ENCODE results near the gene SLCO2A1. TPM values are rescaled to one million over a fixed set of nuclear protein-coding genes. Genes with fewer than 3 reads are reported as not detected.

SLCO2A1 gene
- total and polyA plus RNA-seq, 2 donors: 1.5 to 3.9 TPM

GRCh38 chr3:134031348-134031915 is 1.7 kb upstream of the SLCO2A1 start:
- no peaks in the 10 kb centered on the region for H3K9me3 ChIP-seq (ENCODE audit: control insufficient read depth in 2 of 2, insufficient read depth in 1 of 2, low read length in 1 of 2)
- DNase-seq (ENCODE audit: low read depth in 6 of 9, low spot score in 9 of 9): no peak
- H3K36me3 ChIP-seq (ENCODE audit: control insufficient read depth in 2 of 2, insufficient read depth in 2 of 2, low read length in 1 of 2): no peaks in the 10 kb centered on the region
- H3K4me3 ChIP-seq (ENCODE audit: low read length in 2 of 2): no peak overlapping the region
- peaks cover 21 to 38% of the 10 kb centered on the region in 2 donors for H3K27me3 ChIP-seq (ENCODE audit: control insufficient read depth in 2 of 2, insufficient read depth in 1 of 2, low read length in 1 of 2)
- H3K4me1 ChIP-seq (ENCODE audit: control insufficient read depth in 2 of 2, insufficient read depth in 2 of 2, low read length in 2 of 2): peaks cover 0 to 11% of the 10 kb centered on the region in 2 donors
- whole genome bisulfite sequencing: 97% methylated on average over 4 of the region's 4 CpGs
- no peak overlapping the region for H3K27ac ChIP-seq (ENCODE audit: low read depth in 1 of 2, low read length in 1 of 2)

GRCh38 chr3:134030379-134031347 is 938 bp upstream of the SLCO2A1 start:
- H3K27me3 ChIP-seq (ENCODE audit: control insufficient read depth in 2 of 2, insufficient read depth in 1 of 2, low read length in 1 of 2): peaks cover 21 to 38% of the 10 kb centered on the region in 2 donors
- H3K4me1 ChIP-seq (ENCODE audit: control insufficient read depth in 2 of 2, insufficient read depth in 2 of 2, low read length in 2 of 2): peaks cover 0 to 11% of the 10 kb centered on the region in 2 donors
- no peaks in the 10 kb centered on the region for H3K9me3 ChIP-seq (ENCODE audit: control insufficient read depth in 2 of 2, insufficient read depth in 1 of 2, low read length in 1 of 2)
- 51% methylated on average over 16 of the region's 16 CpGs for WGBS
- H3K4me3 ChIP-seq (ENCODE audit: low read length in 2 of 2): peak overlapping the region in 1 of 2 donors; percentile 51
- peak in 5 of 9 donors; percentile 3 to 45 (median 25) for DNase-seq (ENCODE audit: low read depth in 6 of 9, low spot score in 9 of 9)
- no peaks in the 10 kb centered on the region for H3K36me3 ChIP-seq (ENCODE audit: control insufficient read depth in 2 of 2, insufficient read depth in 2 of 2, low read length in 1 of 2)
- peak overlapping the region in 1 of 2 donors; percentile 18 for H3K27ac ChIP-seq (ENCODE audit: low read depth in 1 of 2, low read length in 1 of 2)

GRCh38 chr3:134029256-134029733 is 430 bp downstream of the SLCO2A1 start:
- Histone ChIP-seq H3K4me1 (ENCODE audit: control insufficient read depth in 2 of 2, insufficient read depth in 2 of 2, low read length in 2 of 2) (peaks cover 0 to 11% of the 10 kb centered on the region in 2 donors), H3K9me3 (ENCODE audit: control insufficient read depth in 2 of 2, insufficient read depth in 1 of 2, low read length in 1 of 2) (no peaks in the 10 kb centered on the region), H3K27me3 (ENCODE audit: control insufficient read depth in 2 of 2, insufficient read depth in 1 of 2, low read length in 1 of 2) (peaks cover 21 to 38% of the 10 kb centered on the region in 2 donors), H3K36me3 (ENCODE audit: control insufficient read depth in 2 of 2, insufficient read depth in 2 of 2, low read length in 1 of 2) (no peaks in the 10 kb centered on the region), H3K4me3 (ENCODE audit: low read length in 2 of 2) (peak overlapping the region; percentile 32 to 51), H3K27ac (ENCODE audit: low read depth in 1 of 2, low read length in 1 of 2) (no peak overlapping the region)
- 2% methylated on average over 43 of the region's 43 CpGs for WGBS
- DNase-seq (ENCODE audit: low read depth in 6 of 9, low spot score in 9 of 9): peak in 4 of 9 donors; percentile 8 to 28 (median 17)

- WGBS: 50% methylated on average over 23 of the region's 23 CpGs
- no peaks in the 10 kb centered on the region for H3K9me3 ChIP-seq (ENCODE audit: control insufficient read depth in 2 of 2, insufficient read depth in 1 of 2, low read length in 1 of 2)
- H3K36me3 ChIP-seq (ENCODE audit: control insufficient read depth in 2 of 2, insufficient read depth in 2 of 2, low read length in 1 of 2): no peaks in the 10 kb centered on the region
- peaks cover 21 to 38% of the 10 kb centered on the region in 2 donors for H3K27me3 ChIP-seq (ENCODE audit: control insufficient read depth in 2 of 2, insufficient read depth in 1 of 2, low read length in 1 of 2)
- H3K4me1 ChIP-seq (ENCODE audit: control insufficient read depth in 2 of 2, insufficient read depth in 2 of 2, low read length in 2 of 2): peaks cover 0 to 11% of the 10 kb centered on the region in 2 donors
- H3K4me3 ChIP-seq (ENCODE audit: low read length in 2 of 2): peak overlapping the region in 1 of 2 donors; percentile 32
- DNase-seq (ENCODE audit: low read depth in 6 of 9, low spot score in 9 of 9): no peak
- H3K27ac ChIP-seq (ENCODE audit: low read depth in 1 of 2, low read length in 1 of 2): no peak overlapping the region
These were observed 1.1 kb downstream of the SLCO2A1 start for GRCh38 chr3:134028486-134029255.

- no peak overlapping the region for H3K4me3 ChIP-seq (ENCODE audit: low read length in 2 of 2)
- 93% methylated on average over 2 of the region's 2 CpGs for WGBS
- peaks cover 0 to 11% of the 10 kb centered on the region in 2 donors for H3K4me1 ChIP-seq (ENCODE audit: control insufficient read depth in 2 of 2, insufficient read depth in 2 of 2, low read length in 2 of 2)
- H3K27me3 ChIP-seq (ENCODE audit: control insufficient read depth in 2 of 2, insufficient read depth in 1 of 2, low read length in 1 of 2): peaks cover 21 to 38% of the 10 kb centered on the region in 2 donors
- H3K36me3 ChIP-seq (ENCODE audit: control insufficient read depth in 2 of 2, insufficient read depth in 2 of 2, low read length in 1 of 2): no peaks in the 10 kb centered on the region
- DNase-seq (ENCODE audit: low read depth in 6 of 9, low spot score in 9 of 9): no peak
- no peaks in the 10 kb centered on the region for H3K9me3 ChIP-seq (ENCODE audit: control insufficient read depth in 2 of 2, insufficient read depth in 1 of 2, low read length in 1 of 2)
- no peak overlapping the region for H3K27ac ChIP-seq (ENCODE audit: low read depth in 1 of 2, low read length in 1 of 2)
These were observed 2.1 kb downstream of the SLCO2A1 start for GRCh38 chr3:134027631-134028030.

- no peaks in the 10 kb centered on the region for H3K27me3 ChIP-seq (ENCODE audit: control insufficient read depth in 2 of 2, insufficient read depth in 1 of 2, low read length in 1 of 2)
- H3K4me3 ChIP-seq (ENCODE audit: low read length in 2 of 2): no peak overlapping the region
- H3K27ac ChIP-seq (ENCODE audit: low read depth in 1 of 2, low read length in 1 of 2): peak overlapping the region in 1 of 2 donors; percentile 54
- H3K4me1 ChIP-seq (ENCODE audit: control insufficient read depth in 2 of 2, insufficient read depth in 2 of 2, low read length in 2 of 2): no peaks in the 10 kb centered on the region
- WGBS: 97% methylated on average over 22 of the region's 22 CpGs
- no peaks in the 10 kb centered on the region for H3K9me3 ChIP-seq (ENCODE audit: control insufficient read depth in 2 of 2, insufficient read depth in 1 of 2, low read length in 1 of 2)
- DNase-seq (ENCODE audit: low read depth in 6 of 9, low spot score in 9 of 9): no peak
- H3K36me3 ChIP-seq (ENCODE audit: control insufficient read depth in 2 of 2, insufficient read depth in 2 of 2, low read length in 1 of 2): no peaks in the 10 kb centered on the region
These were observed 9.5 kb downstream of the SLCO2A1 start for GRCh38 chr3:134020135-134020680.

DNA sequence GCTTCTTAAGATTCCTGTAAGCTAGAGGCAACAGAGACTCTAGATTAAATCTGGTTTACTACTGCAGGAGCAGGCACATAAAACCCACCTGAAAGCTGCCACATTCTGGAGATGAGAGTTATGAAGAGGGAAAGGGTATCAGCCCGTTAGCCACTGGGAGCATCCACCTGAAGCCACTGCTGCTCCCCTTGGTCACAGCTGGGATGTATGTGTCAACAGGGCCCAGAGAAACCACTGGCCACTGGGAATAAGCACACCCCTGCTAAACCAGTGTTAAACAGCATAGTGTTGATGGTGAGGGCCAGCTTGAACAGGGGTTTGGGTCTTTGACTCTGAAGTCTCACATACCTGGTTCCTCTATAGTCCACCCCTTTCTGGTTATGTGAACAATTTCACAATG is 10.9 kb downstream of the SLCO2A1 start:
- Histone ChIP-seq H3K4me1 (ENCODE audit: control insufficient read depth in 2 of 2, insufficient read depth in 2 of 2, low read length in 2 of 2) (no peaks in the 10 kb centered on the region), H3K36me3 (ENCODE audit: control insufficient read depth in 2 of 2, insufficient read depth in 2 of 2, low read length in 1 of 2) (no peaks in the 10 kb centered on the region), H3K27me3 (ENCODE audit: control insufficient read depth in 2 of 2, insufficient read depth in 1 of 2, low read length in 1 of 2) (no peaks in the 10 kb centered on the region), H3K4me3 (ENCODE audit: low read length in 2 of 2) (no peak overlapping the region), H3K9me3 (ENCODE audit: control insufficient read depth in 2 of 2, insufficient read depth in 1 of 2, low read length in 1 of 2) (no peaks in the 10 kb centered on the region), H3K27ac (ENCODE audit: low read depth in 1 of 2, low read length in 1 of 2) (no peak overlapping the region)
- DNase-seq (ENCODE audit: low read depth in 6 of 9, low spot score in 9 of 9): no peak
- 91% methylated on average over 1 of the region's 1 CpG for WGBS

- Histone ChIP-seq H3K36me3 (ENCODE audit: control insufficient read depth in 2 of 2, insufficient read depth in 2 of 2, low read length in 1 of 2) (no peaks in the 10 kb centered on the region), H3K9me3 (ENCODE audit: control insufficient read depth in 2 of 2, insufficient read depth in 1 of 2, low read length in 1 of 2) (no peaks in the 10 kb centered on the region), H3K27me3 (ENCODE audit: control insufficient read depth in 2 of 2, insufficient read depth in 1 of 2, low read length in 1 of 2) (no peaks in the 10 kb centered on the region), H3K4me1 (ENCODE audit: control insufficient read depth in 2 of 2, insufficient read depth in 2 of 2, low read length in 2 of 2) (no peaks in the 10 kb centered on the region), H3K4me3 (ENCODE audit: low read length in 2 of 2) (no peak overlapping the region), H3K27ac (ENCODE audit: low read depth in 1 of 2, low read length in 1 of 2) (no peak overlapping the region)
- no peak for DNase-seq (ENCODE audit: low read depth in 6 of 9, low spot score in 9 of 9)
- 94% methylated on average over 3 of the region's 3 CpGs for WGBS
These were observed 11.3 kb downstream of the SLCO2A1 start for GRCh38 chr3:134018406-134018805.
